Lung (tissue), 12 donors: ENCODE measurements around the gene KCNB1. TPM values are rescaled to one million over a fixed set of nuclear protein-coding genes. Genes with fewer than 3 reads are reported as not detected.

Experiments used
- ATAC-seq: fragments of 200-7000 bp; cut with Tn5 transposase; one replicate; pipeline ENCODE4 v1.9.1; 2020; ENCODE audit warnings: moderate number of reproducible peaks; ENCODE audit not compliant: insufficient read depth, low FRiP score
- DNase-seq, 3 donors: peaks; one replicate each; pipeline ENCODE4 v3.0.0-alpha.2; 2013 to 2017
- H3K27ac ChIP-seq, 2 donors: one replicate each; pipeline ENCODE4 v1.5.1; 2013; ENCODE audit warnings: mild to moderate bottlenecking in 2 of 2, moderate library complexity in 2 of 2, control low read depth in 1 of 2, inconsistent platforms in 1 of 2, low read depth in 1 of 2, low read length in 1 of 2
- H3K27me3 ChIP-seq, 3 donors: one replicate each; pipeline ENCODE4 v1.5.1; 2013; ENCODE audit warnings: low read length in 2 of 3; ENCODE audit not compliant: control insufficient read depth in 3 of 3, insufficient read depth in 3 of 3
- H3K36me3 ChIP-seq, 4 donors: one replicate each; pipeline ENCODE4 v1.5.1; 2013; ENCODE audit warnings: low read length in 4 of 4, mild to moderate bottlenecking in 1 of 4, moderate library complexity in 1 of 4; ENCODE audit not compliant: control insufficient read depth in 4 of 4, insufficient read depth in 4 of 4
- H3K4me1 ChIP-seq, 5 donors: one replicate each; pipeline ENCODE4 v1.5.1; 2013; ENCODE audit warnings: low read length in 5 of 5, mild to moderate bottlenecking in 2 of 5, moderate library complexity in 1 of 5; ENCODE audit not compliant: control insufficient read depth in 5 of 5, insufficient read depth in 5 of 5
- H3K4me3 ChIP-seq: one replicate; pipeline ENCODE4 v1.5.1; 2013; ENCODE audit warnings: mild to moderate bottlenecking, control low read depth, moderate library complexity
- H3K9ac ChIP-seq, 2 donors: one replicate each; pipeline ENCODE4 v1.5.1; 2013; ENCODE audit warnings: low read length in 2 of 2, control low read depth in 1 of 2; ENCODE audit not compliant: insufficient read depth in 1 of 2
- H3K9me3 ChIP-seq, 4 donors: one replicate each; pipeline ENCODE4 v1.5.1; 2013; ENCODE audit warnings: low read length in 3 of 4, mild to moderate bottlenecking in 1 of 4, moderate library complexity in 1 of 4; ENCODE audit not compliant: control insufficient read depth in 4 of 4, insufficient read depth in 3 of 4
- WGBS, 2 donors: extraction: QIAGEN DNeasy Blood & Tissue Kit; methylation state at CpG; one replicate each; pipeline ENCODE4 v1.1.7; 2013; 5-methylcytosine and 5-hydroxymethylcytosine counted together
- polyA plus RNA-seq, 2 donors: library from polyadenylated mRNA; stranded (reverse); fragments of 200-250 nt; gene quantifications; one replicate each; pipeline ENCODE4 v1.2.1, GENCODE V29; 2013
- total RNA-seq, 2 donors: library from RNA; depleted of rRNA in 1 of 2; stranded (reverse); fragments of >200 nt in 1 of 2; gene quantifications; one replicate each; pipeline ENCODE4 v1.2.1, GENCODE V29; 2014 to 2021
- TF ChIP-seq, protein P1 (sequence below): IDR thresholded peaks from 2 replicates; pipeline ENCODE4 v1.5.1; 2012; ENCODE audit warnings: mild to moderate bottlenecking; ENCODE audit errors: control extremely low read depth, extremely low read depth
- donor health status: control.
- donor health status: control.
- donor health status: Bipolar disorder and iron deficiency.
- donor health status: healthy.
- donor health status: DM: yes; HTN: yes; CAD: no.

The KCNB1 gene
- total and polyA plus RNA-seq, 4 donors, result 0.11 to 1.0 (median 0.57) TPM

GRCh38 chr20:49459684-49460083 is 22.8 kb downstream of the KCNB1 start:
- TF ChIP-seq, protein P1, sequence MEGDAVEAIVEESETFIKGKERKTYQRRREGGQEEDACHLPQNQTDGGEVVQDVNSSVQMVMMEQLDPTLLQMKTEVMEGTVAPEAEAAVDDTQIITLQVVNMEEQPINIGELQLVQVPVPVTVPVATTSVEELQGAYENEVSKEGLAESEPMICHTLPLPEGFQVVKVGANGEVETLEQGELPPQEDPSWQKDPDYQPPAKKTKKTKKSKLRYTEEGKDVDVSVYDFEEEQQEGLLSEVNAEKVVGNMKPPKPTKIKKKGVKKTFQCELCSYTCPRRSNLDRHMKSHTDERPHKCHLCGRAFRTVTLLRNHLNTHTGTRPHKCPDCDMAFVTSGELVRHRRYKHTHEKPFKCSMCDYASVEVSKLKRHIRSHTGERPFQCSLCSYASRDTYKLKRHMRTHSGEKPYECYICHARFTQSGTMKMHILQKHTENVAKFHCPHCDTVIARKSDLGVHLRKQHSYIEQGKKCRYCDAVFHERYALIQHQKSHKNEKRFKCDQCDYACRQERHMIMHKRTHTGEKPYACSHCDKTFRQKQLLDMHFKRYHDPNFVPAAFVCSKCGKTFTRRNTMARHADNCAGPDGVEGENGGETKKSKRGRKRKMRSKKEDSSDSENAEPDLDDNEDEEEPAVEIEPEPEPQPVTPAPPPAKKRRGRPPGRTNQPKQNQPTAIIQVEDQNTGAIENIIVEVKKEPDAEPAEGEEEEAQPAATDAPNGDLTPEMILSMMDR, result no peak
- Histone ChIP-seq H3K27ac (no peak overlapping the region), H3K27me3 (peaks cover 0 to 2% (median 0%) of the 10 kb centered on the region in 3 donors), H3K9ac (no peak overlapping the region), H3K4me3 (no peak overlapping the region), H3K4me1 (no peaks in the 10 kb centered on the region), H3K36me3 (no peaks in the 10 kb centered on the region), H3K9me3 (no peaks in the 10 kb centered on the region)
- DNase-seq, result no peak
- no peak for ATAC-seq
- 74 to 86% methylated on average over 6 of the region's 6 CpGs for WGBS, 2 donors

- TF ChIP-seq, protein P1, result no peak
- DNase-seq, result no peak
- ATAC-seq, result no peak
- 13 to 49% methylated on average over 1 of the region's 1 CpG for WGBS, 2 donors
- Histone ChIP-seq H3K9me3 (no peaks in the 10 kb centered on the region), H3K27me3 (peaks cover 0 to 2% (median 0%) of the 10 kb centered on the region in 3 donors), H3K4me3 (no peak overlapping the region), H3K4me1 (peaks cover 0 to under 1% (median 0%) of the 10 kb centered on the region in 5 donors), H3K27ac (no peak overlapping the region), H3K9ac (no peak overlapping the region), H3K36me3 (no peaks in the 10 kb centered on the region)
Measured at GRCh38 chr20:49457444-49457843, 25.0 kb downstream of the KCNB1 start.

DNA sequence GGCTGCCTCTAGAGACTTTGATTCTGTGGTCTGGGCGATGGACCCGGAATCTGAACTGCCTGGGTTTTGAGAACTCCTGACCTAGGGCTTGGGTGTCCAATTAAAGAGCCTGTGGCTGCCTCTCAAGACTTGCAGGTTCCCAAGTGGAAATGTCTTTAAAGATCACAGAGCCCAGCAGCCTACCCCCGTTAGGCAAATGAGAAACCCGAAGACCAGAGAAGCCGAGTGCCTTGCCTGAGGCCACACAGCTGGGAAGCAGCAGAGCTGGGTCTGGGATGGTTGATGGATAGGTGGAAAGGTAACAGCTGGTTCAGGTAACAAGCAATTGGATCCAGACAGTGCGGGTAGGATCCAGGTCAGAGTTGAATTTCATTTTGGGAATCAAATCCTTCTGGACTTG is 25.8 kb downstream of the KCNB1 start:
- WGBS, 2 donors, result 91 to 92% methylated on average over 6 of the region's 6 CpGs
- Histone ChIP-seq H3K36me3 (no peaks in the 10 kb centered on the region), H3K4me3 (no peak overlapping the region), H3K27ac (no peak overlapping the region), H3K9me3 (no peaks in the 10 kb centered on the region), H3K4me1 (peaks cover 0 to 3% (median 0%) of the 10 kb centered on the region in 5 donors), H3K27me3 (peaks cover 0 to 2% (median 0%) of the 10 kb centered on the region in 3 donors), H3K9ac (no peak overlapping the region)
- DNase-seq (no peak), ATAC-seq (no peak)
- TF ChIP-seq, protein P1, result no peak

GRCh38 chr20:49455691-49456090 is 26.8 kb downstream of the KCNB1 start:
- DNase-seq, result peak in 1 of 3 donors; percentile 13
- H3K4me1 ChIP-seq, result peaks cover 0 to 3% (median 0%) of the 10 kb centered on the region in 5 donors
- H3K4me3 ChIP-seq, result no peak overlapping the region
- no peak overlapping the region for H3K9ac ChIP-seq
- peaks cover 0 to 3% (median 2%) of the 10 kb centered on the region in 3 donors for H3K27me3 ChIP-seq
- ATAC-seq, result no peak
- no peaks in the 10 kb centered on the region for H3K9me3 ChIP-seq
- no peak overlapping the region for H3K27ac ChIP-seq
- TF ChIP-seq, protein P1, result no peak
- 76 to 77% methylated on average over 6 of the region's 6 CpGs for WGBS, 2 donors
- H3K36me3 ChIP-seq, result no peaks in the 10 kb centered on the region
